ENCODE results near the gene ARF1.

Gene ARF1

GRCh38 chr1:228082918-228083870, 686 bp downstream of the ARF1 start:
- peak overlapping the region; percentile 98 for H3K4me3 ChIP-seq (replicated peaks; ENCODE audit: low read depth, low read length)
- no peak for DNase-seq (ENCODE audit: low read depth)
- TF ChIP-seq CTCF (IDR thresholded peaks at IDR 0.05; ENCODE audit: low read length, missing control alignments): no peak

- peak; percentile 43 for DNase-seq (ENCODE audit: low read depth)
- no peak for TF ChIP-seq CTCF (IDR thresholded peaks at IDR 0.05; ENCODE audit: low read length, missing control alignments)
- H3K4me3 ChIP-seq (replicated peaks; ENCODE audit: low read depth, low read length): peak overlapping the region; percentile 98
Observed at GRCh38 chr1:228083871-228084278, 1.4 kb downstream of the ARF1 start.

DNA sequence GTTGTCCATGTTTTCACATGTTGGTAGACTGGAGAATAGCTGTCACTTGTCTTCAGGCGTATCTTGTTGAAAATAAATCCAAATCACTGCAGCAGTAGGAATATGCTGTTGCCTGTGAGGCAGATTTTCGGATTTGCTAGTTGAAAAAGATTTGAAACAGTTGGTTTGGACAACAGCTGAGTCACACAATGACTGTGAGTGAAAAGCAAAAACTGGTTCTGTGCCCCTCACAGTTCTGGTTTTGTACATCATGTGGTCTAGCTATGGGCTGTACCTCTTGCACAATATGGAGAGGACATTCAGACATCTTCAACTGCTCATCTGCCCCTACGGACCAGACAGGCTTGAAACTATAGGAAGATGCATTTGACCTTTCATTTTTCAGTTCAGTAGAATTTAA, 1.8 kb downstream of the ARF1 start:
- TF ChIP-seq CTCF (IDR thresholded peaks at IDR 0.05; ENCODE audit: low read length, missing control alignments): no peak
- H3K4me3 ChIP-seq (replicated peaks; ENCODE audit: low read depth, low read length): peak overlapping the region; percentile 98
- peak; percentile 78 for DNase-seq (ENCODE audit: low read depth)

- no peak for TF ChIP-seq CTCF (IDR thresholded peaks at IDR 0.05; ENCODE audit: low read length, missing control alignments)
- peak overlapping the region; percentile 98 for H3K4me3 ChIP-seq (replicated peaks; ENCODE audit: low read depth, low read length)
- no peak for DNase-seq (ENCODE audit: low read depth)
Observed at GRCh38 chr1:228084797-228085196, 2.3 kb downstream of the ARF1 start.

DNA sequence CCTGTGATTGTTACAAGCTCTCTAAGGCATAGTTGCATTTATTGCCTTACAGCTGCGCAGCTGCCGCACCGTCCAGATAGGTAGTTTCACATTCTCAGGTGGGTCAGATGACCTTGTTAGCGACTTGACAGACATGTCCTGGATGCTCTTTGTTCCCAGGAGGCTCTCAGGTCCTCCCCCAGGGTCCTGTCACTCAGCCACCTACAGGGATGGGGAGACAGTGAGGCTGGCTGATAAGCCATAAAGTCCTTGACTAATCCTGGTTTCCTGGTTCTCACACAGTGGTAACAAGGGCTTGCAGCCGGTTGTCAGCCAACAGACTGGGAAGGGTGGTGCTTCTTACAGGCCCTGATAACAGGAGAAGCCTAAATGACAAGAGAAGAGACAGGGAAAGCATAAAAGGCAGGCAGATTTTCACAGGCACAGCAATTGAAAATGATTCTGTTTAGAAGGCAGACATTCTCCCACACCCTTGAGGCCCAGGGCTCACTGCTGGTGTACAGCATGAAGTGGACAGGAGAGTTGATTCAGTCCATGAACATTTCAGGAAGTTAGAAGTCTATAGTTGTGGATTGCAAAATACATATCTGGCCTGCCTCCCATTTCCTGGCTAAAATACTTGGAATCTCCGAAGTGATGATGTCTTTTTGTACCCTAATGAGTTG, 2.9 kb downstream of the ARF1 start:
- DNase-seq (ENCODE audit: low read depth): peak; percentile 93
- H3K4me3 ChIP-seq (replicated peaks; ENCODE audit: low read depth, low read length): peak overlapping the region; percentile 98
- no peak for TF ChIP-seq CTCF (IDR thresholded peaks at IDR 0.05; ENCODE audit: low read length, missing control alignments)

- DNase-seq (ENCODE audit: low read depth): peak; percentile 93
- peak; percentile 23 for TF ChIP-seq CTCF (IDR thresholded peaks at IDR 0.05; ENCODE audit: low read length, missing control alignments)
- H3K4me3 ChIP-seq (replicated peaks; ENCODE audit: low read depth, low read length): peak overlapping the region; percentile 39
Observed at GRCh38 chr1:228087771-228088251, 5.3 kb downstream of the ARF1 start.

Data from fibroblast of pulmonary artery (primary cell).